IPS-18c (cell line): Measurements from ENCODE around the gene CACNA2D2.

Source experiments
- H3K4me3 ChIP-seq: 2 replicates; pipeline ENCODE4 v1.7.0; 2013; ENCODE audit warnings: low read depth, mild to moderate bottlenecking, low read length, moderate library complexity; ENCODE audit not compliant: insufficient read depth
- H3K9me3 ChIP-seq: one replicate; pipeline ENCODE4 v1.6.1; 2013; ENCODE audit warnings: mild to moderate bottlenecking, low read length, moderate library complexity; ENCODE audit not compliant: control insufficient read depth, insufficient read depth

CACNA2D2 gene

DNA sequence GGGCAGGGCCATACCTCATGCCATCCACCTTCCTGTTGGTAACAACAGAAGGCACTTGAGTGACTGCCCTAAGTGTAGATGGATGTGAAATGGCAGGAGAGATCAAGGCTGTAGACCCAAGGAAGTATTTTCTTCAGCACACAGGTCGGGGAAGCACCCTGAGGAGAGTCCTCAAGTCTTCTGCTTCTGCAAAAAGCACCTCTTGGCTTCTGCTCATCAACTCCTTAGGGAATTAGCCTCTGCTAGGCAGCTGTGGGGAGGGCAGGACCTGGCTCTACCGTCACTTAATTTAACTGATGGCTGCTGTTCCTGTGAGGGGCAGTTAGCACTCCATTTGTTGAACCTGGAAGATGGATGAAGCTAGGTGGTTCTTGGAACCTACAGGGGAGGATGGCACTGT is 6.9 kb upstream of the CACNA2D2 start:
- H3K4me3 ChIP-seq, result no peak overlapping the region
- H3K9me3 ChIP-seq, result no peaks in the 10 kb centered on the region

DNA sequence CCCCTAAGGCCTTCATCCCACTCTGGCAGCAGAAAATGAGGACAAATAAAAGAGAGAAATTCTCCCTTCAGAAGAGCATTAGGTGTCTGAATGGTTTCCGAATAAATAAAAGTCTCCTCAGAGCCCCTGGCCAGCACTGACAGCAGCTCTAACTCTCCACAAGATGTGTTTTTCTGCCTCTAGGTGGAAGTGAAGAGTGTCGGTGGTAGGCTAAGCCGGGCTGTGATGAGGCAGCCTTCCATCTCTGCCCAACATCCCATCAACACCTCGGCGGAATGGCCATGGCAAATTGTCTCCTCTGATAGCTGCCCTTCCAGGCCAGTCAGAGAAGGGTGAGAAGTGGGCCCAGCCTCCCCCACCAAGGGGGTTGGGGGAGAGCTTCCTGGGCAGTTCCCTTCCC is 6.3 kb upstream of the CACNA2D2 start:
- H3K4me3 ChIP-seq, result no peak overlapping the region
- H3K9me3 ChIP-seq, result no peaks in the 10 kb centered on the region

DNA sequence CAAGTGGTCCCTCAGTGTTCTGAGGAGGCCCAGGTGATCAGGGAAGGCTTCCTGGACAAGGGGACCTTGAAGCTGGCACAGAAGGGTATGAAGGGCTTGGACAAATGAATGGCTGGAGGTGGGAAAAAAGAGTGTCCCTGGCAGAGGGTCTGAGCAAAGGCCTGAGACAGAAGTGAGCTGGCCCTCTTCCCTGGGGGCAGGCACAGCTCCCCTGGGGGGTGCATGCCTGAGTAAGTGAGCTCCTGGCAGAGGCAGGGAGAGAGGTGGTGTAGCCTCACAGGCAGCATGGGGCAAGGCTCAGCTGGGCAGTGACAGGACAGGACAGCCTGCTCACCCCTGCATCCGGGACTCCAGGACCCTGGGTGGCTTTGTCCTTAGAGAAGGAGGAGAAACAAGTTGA is 5.4 kb upstream of the CACNA2D2 start:
- no peak overlapping the region for H3K4me3 ChIP-seq
- H3K9me3 ChIP-seq, result no peaks in the 10 kb centered on the region

DNA sequence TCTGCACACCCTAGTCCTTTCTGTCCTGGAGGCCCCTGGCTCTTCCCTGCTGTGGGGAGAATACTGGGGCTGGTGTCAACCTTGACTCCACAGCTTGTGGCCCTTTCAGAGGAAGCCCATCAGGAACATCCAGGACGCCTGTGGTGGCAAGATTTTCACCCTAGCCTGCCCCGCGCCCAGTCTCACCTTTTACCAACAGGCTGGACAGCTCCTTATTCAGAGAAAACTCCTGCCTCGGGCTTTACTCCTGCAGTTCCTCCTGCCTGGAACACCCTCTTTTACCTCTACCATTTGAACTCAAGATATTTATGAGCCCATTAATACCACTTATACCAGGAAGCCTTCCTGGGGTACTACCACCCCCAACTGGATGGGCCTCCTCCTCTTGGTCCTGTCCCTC is 2.7 kb upstream of the CACNA2D2 start:
- Histone ChIP-seq H3K4me3 (no peak overlapping the region), H3K9me3 (no peaks in the 10 kb centered on the region)

DNA sequence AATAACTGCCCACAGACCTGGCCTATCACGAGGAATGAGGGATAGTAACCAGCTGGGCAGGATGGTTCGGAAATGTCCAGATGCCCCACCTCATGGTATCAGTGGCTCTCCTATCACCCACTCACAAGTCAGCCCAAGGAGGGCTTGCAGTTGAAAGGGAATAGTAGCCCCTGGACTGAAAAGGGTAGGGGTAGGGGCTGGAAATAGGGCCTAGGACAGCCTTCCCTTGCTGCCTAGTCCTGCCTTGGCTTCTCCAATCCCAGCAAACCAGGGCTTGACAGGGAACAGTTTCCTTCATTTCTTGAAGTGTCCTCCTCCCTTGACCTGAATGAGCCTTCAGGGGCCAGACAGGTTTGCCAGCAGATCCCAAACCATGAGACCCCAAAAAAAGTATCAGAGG is 1.2 kb upstream of the CACNA2D2 start:
- Histone ChIP-seq H3K4me3 (no peak overlapping the region), H3K9me3 (no peaks in the 10 kb centered on the region)

DNA sequence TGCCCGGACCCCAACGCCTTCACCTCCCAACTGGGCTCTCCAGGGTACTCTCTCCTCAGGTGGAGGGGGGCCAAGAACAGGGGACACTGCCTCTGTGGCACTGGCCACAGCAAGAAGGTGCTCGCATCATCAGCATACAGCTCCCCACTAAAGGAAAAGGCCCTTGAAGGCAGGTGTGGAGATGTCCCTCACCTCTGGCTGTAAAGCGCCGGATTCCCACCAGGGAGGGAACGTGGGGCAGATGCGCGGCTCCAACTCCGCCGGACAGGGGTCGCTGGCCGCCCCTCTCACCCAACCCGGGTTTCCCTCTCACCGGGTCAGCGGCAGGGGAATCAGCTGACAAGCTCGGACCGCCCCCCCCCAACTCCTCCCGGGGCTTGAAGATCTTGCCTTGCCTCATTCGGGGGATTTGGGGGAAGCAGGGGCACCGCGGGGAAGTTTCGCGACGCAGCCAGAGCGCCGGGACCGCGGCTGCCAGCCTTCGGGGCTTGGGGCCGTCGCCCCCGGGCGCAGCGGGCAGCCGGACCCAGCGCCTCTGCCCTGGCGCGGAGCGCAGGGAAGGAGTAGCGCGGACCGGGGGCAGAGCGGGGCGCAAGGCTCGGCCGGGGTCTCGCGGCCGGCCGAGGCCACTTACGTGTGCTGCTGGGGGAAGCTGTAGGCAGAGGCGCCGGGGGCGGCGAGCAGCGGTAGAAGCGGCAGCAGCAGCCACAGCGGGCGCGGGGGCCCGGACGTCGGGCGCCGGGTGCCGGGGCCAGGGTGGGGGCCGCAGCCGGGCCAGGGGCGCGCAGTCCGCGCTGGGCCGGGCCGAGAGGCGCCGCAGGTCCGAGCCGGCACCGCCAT is 630 bp downstream of the CACNA2D2 start:
- Histone ChIP-seq H3K9me3 (no peaks in the 10 kb centered on the region), H3K4me3 (peak overlapping the region; percentile 77)

DNA sequence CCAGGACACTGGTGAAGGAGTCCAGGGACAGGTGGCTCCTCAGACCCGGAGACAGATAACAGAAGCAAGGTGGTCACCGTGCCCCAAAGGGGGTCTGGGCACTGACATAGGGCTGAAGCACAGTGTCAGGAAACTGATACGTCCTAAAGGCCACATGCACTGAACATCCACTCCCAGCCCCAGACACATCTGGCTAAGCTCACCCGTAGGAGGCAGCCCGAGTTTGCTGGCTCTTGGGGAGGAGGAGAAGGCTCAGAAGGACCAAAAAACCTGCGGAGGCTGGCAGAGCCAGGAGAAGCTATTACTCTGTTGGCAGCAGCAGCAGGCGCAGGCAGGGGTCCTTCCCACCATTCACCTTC is 1.2 kb downstream of the CACNA2D2 start:
- Histone ChIP-seq H3K4me3 (peak overlapping the region; percentile 77), H3K9me3 (no peaks in the 10 kb centered on the region)

DNA sequence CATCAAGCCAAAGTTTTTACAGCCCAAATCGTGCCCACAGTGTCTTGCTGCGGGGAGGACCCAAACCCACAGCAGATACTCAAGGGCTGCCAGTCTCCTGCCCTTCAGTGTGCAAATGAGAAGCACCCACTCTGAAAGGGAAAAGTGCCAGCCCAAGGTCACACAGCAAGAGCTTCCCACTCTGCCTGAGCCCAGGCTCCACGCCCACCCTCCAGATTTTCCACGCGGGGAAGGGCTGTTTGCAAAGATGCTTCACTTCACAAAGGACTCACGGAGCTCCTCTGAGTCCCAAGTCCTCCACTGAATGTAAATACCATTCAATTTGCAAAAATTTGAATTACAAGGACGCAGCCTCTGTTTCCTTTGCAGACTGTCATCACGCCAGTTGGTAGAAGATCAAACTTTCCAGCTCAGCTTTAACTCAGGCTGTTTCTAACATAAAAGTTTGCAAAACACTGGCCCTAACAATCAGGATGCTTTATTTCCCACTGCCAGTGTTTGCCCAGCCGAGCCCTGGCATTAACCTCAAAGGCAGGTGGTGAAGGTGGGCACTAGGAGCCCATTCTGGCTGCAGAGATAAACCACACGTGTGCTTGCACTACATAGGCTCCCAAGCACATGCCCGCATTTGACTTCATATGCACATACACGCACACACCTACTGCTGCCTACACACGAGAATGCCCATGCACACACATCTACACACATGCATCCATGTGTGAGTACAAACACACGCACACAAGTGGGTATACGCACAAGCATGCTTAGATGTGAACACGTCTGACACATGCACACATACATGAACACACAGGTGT is 7.6 kb downstream of the CACNA2D2 start:
- Histone ChIP-seq H3K4me3 (no peak overlapping the region), H3K9me3 (no peaks in the 10 kb centered on the region)

DNA sequence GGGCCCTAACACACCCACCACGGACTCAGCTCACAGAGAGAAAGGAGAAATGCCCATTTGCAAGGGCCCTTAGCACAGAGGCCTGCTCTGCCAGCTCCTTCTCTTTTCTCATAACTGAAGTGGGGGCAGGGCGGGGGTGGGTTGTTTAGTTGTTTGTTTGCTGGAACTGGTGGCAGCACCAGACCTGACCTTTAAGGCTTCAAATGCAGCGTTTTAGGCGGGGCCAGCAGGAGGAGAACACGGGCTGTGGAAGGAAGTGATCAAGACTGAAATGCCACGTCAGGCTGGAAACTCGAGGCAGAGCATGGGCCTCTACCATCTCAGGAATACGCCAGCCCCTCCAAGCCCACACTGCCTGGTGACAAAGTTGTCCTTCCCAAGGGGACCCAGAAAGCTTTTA is 9.3 kb downstream of the CACNA2D2 start:
- Histone ChIP-seq H3K4me3 (no peak overlapping the region), H3K9me3 (no peaks in the 10 kb centered on the region)

DNA sequence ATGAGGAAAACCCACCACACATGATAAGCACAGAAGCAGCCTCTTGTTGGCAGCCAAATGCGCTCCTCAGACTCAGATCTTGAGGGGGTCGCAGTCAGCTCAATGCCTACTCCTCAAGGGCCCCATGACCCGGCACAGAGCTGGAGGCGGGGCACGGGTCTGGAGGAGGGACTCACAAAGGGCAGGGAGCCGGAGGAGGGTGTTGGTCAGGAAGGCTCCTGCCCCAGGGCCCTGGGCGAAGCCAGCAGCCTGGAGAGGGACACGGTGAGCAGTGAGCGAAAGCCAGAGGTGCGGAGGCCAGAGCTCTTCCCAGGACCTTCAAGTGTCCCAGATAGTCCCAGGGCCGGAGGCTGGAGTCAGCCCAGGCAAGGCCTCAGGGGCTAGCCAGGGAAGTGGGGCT is 9.8 kb downstream of the CACNA2D2 start:
- no peaks in the 10 kb centered on the region for H3K9me3 ChIP-seq

DNA sequence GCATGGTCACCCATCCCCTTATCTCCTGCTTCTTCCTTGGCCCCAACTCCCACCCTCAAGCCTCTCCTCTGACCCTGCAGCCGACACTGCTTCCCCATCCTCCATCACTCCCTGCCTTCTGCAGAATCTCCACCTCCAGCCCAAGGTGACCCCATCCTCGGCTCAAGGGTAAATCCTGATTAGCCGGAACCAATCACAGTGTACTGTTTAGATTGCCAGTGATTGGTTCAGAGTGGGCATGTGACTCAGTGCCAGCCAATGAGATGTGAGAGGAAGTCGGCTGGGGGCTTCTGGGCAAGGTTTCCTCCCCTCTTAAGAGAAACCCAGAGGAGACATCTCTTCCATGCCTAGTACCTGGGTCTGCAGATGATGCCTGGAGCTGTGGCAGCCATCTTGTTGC is 10.3 kb downstream of the CACNA2D2 start:
- H3K9me3 ChIP-seq, result no peaks in the 10 kb centered on the region
- H3K4me3 ChIP-seq, result no peak overlapping the region

More for the DNA sequence above, 9.8 kb downstream of the CACNA2D2 start:
- H3K4me3 ChIP-seq, result no peak overlapping the region

DNA sequence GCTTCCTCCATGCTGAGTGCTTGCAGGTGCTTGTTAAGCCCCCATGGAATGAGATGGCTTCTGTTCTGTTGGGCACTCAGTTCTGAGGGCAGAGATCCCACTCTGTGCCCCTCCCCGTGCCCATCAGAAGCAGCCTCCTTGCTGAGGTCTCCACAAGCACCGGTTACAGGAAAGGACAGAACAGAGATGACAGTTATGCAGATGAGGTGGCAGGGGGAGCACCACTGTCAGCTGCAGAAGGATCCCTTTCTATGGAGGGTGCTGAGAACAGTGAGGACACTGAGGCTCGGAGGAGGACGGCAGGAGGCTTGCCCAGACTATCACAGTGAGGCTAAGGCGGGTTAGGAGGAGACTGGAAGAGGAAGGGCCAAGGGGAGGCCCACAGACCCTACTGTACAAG is 12.4 kb downstream of the CACNA2D2 start:
- Histone ChIP-seq H3K4me3 (no peak overlapping the region), H3K9me3 (no peaks in the 10 kb centered on the region)

DNA sequence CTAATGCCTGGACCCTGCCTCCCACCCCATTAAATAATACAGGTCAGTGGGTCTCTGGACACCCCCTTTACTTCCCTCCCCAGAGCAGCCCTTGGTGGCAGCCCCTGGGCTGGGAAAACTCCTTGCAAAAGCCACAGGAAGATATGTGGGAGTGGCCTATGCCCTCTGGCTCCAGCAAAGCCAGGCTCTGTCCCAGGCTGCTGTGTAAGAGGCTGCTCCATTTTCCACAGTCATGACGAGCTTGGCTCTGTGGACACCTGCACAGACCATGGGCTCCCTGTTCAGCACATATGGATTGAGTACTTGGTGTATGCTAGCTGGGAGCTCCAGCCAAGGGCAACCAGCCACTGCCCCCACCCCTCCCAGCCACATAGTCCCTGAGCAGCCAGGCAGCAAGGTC is 13.0 kb downstream of the CACNA2D2 start:
- no peak overlapping the region for H3K4me3 ChIP-seq
- no peaks in the 10 kb centered on the region for H3K9me3 ChIP-seq

DNA sequence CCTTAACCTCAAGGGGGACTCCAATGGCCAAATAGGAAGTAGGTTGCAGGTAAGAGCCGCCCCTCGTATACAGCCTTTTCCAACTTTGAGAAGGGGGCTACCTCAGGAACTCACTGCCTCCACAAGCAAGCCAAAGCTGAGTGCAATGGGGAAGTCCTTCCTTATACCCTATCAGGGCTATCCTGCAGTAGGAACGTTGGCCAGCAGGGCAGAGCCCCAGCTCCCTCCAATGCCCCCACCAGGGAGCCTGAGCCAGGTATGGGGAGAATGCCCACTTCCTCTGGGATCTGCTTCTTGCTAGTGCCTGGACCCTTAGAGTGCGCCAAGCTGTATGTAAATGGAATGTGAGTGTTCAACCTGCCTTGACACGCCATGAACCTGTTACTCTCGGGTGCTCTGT is 16.3 kb downstream of the CACNA2D2 start:
- Histone ChIP-seq H3K9me3 (no peaks in the 10 kb centered on the region), H3K4me3 (no peak overlapping the region)

DNA sequence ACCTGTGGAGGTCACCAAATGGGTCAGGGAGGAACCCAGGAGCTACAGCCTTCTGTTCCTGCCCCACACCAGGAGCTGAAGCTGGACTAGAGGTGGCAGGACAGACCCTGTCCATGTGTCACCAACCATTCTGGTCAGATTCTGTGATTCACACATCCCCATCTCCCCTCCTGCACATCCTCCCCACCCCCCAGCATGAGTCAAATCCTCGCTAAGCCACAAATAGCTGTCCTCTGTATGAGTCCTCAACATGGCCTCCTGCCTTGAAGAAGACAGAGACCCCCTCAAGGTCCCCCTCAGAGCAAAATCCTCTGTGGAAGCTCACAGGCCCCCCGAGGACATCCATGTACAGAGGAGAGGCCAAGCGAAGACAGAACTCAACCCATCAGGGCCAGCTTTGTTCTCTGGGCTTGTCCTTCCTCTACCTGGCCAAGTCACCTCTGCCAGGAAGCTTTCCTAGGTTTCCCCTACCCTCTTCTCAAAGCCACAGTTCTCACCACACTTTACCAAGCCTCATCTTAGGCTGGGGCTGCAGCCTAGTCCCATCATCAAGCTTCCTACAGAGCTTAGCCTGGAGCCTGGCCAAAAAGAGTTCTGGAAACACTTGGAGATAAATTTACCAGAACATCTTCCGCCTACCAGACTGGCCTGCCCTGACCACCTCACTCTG is 17.1 kb downstream of the CACNA2D2 start:
- Histone ChIP-seq H3K4me3 (no peak overlapping the region), H3K9me3 (no peaks in the 10 kb centered on the region)

DNA sequence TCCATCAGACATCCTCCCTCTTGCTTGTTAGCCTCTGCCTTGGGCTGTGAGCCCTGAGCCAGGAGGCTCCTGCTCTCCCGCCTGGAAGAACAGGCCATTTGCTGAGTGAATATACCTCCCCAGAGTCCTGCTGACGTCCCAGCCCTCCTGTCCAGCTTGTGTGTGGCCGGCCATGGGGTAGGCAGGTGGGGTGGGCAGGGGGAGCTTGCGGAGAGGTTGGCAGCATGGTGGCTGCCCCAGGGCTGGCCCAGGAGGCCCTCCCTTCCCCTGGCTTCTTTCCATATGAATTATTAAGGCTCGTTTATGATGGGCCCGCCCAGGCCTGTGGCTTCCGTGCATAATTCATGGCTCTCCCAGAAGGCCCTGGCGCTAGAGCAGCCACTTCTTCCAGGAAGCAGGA is 18.7 kb downstream of the CACNA2D2 start:
- Histone ChIP-seq H3K9me3 (no peaks in the 10 kb centered on the region), H3K4me3 (no peak overlapping the region)

DNA sequence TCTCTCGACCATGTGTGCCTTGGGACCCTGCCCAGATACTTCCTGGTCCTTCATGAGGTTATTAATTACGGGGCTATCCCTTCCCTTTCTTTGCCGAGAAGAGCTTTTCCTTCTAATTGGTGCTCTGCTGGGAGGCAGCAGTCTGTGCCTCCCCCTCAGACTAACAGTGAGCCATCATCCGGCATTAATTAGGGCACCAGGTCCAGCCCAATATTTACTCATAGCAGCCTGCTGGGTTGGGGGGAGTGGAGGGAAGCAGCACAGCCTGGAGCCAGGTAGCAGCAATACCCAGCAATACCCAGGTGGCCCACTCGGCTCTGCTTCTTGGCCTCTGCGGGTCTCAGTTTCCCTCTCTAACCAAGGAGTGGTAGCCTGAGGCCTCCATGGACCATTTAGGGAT is 20.1 kb downstream of the CACNA2D2 start:
- H3K4me3 ChIP-seq, result no peak overlapping the region

DNA sequence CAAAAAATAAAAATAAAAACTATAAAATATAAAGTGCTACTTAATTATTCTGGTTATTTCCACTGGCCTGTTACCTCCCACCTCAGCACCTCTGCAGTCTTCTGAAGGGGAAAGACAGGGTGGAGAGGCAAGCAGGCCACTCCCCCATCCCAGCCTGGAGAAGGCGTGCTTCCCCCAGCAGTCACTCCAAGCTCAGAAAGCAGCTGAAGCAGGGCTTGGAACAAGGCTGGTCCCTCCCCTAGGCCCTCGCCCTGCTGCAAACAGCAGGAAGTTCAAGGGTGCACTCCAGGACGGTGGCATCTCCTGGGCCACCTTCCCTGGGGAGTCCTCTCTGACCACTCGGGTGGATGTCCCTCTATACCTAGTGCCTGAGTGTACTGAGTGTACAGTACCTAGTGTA is 21.4 kb downstream of the CACNA2D2 start:
- Histone ChIP-seq H3K4me3 (no peak overlapping the region), H3K9me3 (no peaks in the 10 kb centered on the region)

More for the DNA sequence above, 20.1 kb downstream of the CACNA2D2 start:
- H3K9me3 ChIP-seq, result no peaks in the 10 kb centered on the region
